HG02870 (cell line): Measurements from ENCODE around the gene GALNT2.

Experiments
- ATAC-seq: cut with Tn5 transposase; IDR thresholded peaks from one replicate; pipeline ENCODE4 v1.9.1; 2021; ENCODE audit warnings: mild to moderate bottlenecking, moderate library complexity; ENCODE audit not compliant: unreplicated experiment

The GALNT2 gene

DNA sequence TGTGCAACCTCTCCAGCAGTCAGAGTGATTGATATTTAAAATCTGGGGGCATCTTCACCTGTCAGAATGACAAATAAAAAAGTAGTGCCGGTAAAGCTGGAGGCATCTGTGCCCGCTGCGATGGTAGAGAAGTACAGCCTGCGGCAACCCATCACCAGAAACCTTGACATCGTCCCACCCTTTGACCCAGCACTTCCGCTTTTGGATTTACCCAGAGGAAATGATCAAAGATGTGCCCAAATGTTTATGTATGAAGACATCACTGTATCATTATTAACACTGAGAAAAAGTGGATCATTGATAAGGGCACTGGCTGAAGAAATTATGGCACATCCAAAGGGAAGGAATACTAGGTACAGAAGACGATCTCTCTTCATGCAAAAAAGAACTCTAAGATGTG is 263.1 kb downstream of the GALNT2 start:
- ATAC-seq, result no peak
